Thoracic aorta (tissue), 2 donors: ENCODE measurements around the gene TMEM209. TPM values are rescaled to one million over a fixed set of nuclear protein-coding genes. Genes with fewer than 3 reads are reported as not detected.
"Not testable (repeated sequence)": the region's sequence is repeated elsewhere in the genome, so short reads cannot be mapped to it uniquely, and the experiment has no call there.

Experiments
- ATAC-seq: fragments of 150-250 bp; one replicate; pipeline ENCODE4 v1.8.0; 2017; ENCODE audit warnings: low read depth; ENCODE audit not compliant: insufficient number of reproducible peaks, low FRiP score
- DNase-seq: peaks from one replicate; pipeline ENCODE4 v3.0.0-alpha.2; 2020; ENCODE audit warnings: low spot score
- H3K27ac ChIP-seq, 2 donors: fragments of 200-600 bp; sonication (generic); 1 replicate in 1 of 2; 2 replicates in 1 of 2; pipeline ENCODE4 v1.5.1; 2016; ENCODE audit warnings: mild to moderate bottlenecking in 2 of 2, moderate library complexity in 2 of 2
- H3K27me3 ChIP-seq: fragments of 200-600 bp; sonication (generic); replicated peaks from 2 replicates; pipeline ENCODE4 v1.6.0; 2016; ENCODE audit warnings: mild to moderate bottlenecking; ENCODE audit not compliant: insufficient read depth
- H3K36me3 ChIP-seq: fragments of 200-600 bp; sonication (generic); one replicate; pipeline ENCODE4 v1.5.1; 2016
- H3K4me1 ChIP-seq, 2 donors: fragments of 200-600 bp; sonication (generic); 1 replicate in 1 of 2; 2 replicates in 1 of 2; pipeline versions ENCODE4 v1.5.1 to v1.6.0; 2016; ENCODE audit warnings: low read depth in 2 of 2, mild to moderate bottlenecking in 1 of 2; ENCODE audit not compliant: control insufficient read depth in 1 of 2
- H3K4me3 ChIP-seq: fragments of 200-600 bp; sonication (generic); 2 replicates; pipeline ENCODE4 v1.5.1; 2016; ENCODE audit warnings: mild to moderate bottlenecking
- H3K9me3 ChIP-seq: fragments of 200-600 bp; sonication (generic); 2 replicates; pipeline ENCODE4 v1.5.1; 2016
- total RNA-seq, 2 donors: library from RNA; depleted of rRNA; stranded (reverse); fragments of >200 nt; gene quantifications; one replicate each; pipeline versions ENCODE4 v1.1.0 to v1.2.3, GENCODE V29; 2016
- TF ChIP-seq, protein P1 (sequence below): fragments of 200-600 bp; sonication (generic); IDR thresholded peaks from one replicate; pipeline ENCODE4 v1.5.1; 2019; ENCODE audit warnings: antibody characterized with exemption

Gene TMEM209
- total RNA-seq, 2 donors from 2014 or later = 8.7 to 9.9 TPM

DNA sequence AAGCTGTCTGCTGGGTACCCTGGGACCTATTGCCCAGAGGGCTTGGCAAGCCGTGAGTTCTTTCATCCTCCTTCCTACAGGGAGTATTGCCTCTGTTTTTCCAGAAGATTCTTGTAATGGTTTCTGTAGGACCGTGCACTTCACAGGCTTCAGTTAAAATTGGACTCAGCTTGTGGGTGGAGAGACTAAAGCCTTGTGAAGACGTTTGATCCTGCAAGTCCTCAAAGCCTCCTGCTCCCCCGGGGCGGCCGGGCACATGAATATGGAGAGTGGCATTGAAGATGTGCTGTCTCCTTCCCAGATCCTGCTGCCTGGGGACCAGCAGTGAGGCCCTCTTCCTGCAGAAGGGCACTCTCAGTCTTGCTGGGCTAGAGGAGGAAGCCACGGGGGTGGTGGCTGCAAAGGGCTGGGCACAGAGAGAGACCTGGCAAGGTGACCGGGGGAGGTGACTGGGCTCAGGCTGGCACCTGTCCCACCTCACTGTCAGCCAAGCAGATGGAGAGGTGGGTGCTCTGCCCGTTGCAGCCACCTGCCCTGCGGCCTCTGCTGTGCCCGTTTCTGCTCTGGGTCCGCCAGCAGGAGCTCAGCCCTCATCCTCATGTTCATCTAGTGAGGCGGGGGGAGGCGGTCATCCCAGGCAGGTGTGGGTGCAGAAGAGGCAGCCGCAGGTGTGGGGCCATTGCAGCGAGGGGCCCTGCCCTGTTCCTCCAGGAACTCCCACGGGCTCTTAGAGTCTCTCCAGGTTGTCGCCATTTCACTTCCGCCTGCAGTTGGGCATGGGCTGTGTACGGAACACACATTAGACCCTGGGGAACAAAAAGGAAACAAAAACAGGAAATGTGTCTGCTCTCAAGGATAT is 55.7 kb downstream of the TMEM209 start:
- H3K4me3 ChIP-seq = no peak overlapping the region
- no peak for DNase-seq
- TF ChIP-seq, protein P1, sequence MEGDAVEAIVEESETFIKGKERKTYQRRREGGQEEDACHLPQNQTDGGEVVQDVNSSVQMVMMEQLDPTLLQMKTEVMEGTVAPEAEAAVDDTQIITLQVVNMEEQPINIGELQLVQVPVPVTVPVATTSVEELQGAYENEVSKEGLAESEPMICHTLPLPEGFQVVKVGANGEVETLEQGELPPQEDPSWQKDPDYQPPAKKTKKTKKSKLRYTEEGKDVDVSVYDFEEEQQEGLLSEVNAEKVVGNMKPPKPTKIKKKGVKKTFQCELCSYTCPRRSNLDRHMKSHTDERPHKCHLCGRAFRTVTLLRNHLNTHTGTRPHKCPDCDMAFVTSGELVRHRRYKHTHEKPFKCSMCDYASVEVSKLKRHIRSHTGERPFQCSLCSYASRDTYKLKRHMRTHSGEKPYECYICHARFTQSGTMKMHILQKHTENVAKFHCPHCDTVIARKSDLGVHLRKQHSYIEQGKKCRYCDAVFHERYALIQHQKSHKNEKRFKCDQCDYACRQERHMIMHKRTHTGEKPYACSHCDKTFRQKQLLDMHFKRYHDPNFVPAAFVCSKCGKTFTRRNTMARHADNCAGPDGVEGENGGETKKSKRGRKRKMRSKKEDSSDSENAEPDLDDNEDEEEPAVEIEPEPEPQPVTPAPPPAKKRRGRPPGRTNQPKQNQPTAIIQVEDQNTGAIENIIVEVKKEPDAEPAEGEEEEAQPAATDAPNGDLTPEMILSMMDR = no peak
- H3K9me3 ChIP-seq = no peaks in the 10 kb centered on the region
- no peaks in the 10 kb centered on the region for H3K27me3 ChIP-seq
- H3K4me1 ChIP-seq = no peaks in the 10 kb centered on the region
- no peaks in the 10 kb centered on the region for H3K36me3 ChIP-seq
- ATAC-seq = no peak
- no peak overlapping the region for H3K27ac ChIP-seq

DNA sequence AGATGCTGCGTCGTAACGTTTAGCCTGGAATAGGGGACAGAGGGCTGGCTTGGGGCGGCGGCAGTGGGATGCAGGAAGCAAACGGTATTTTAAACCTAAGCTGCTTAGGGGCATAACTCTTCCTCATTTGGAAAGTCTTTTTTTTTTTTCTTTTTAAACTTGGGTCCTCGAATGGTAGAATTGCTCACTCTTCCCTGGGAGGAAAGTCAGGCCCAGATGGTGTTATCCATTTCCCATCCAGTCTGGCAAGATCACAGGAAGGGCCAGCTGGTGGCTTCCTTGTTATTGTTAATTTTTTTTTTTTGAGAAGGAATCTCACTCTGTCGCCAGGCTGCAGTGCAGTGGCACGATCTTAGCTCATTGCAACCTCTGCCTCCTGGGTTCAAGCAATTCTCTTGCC is 56.6 kb downstream of the TMEM209 start:
- no peaks in the 10 kb centered on the region for H3K27me3 ChIP-seq
- no peaks in the 10 kb centered on the region for H3K9me3 ChIP-seq
- DNase-seq (no peak), ATAC-seq (no peak)
- H3K4me1 ChIP-seq = no peaks in the 10 kb centered on the region
- H3K27ac ChIP-seq = no peak overlapping the region
- no peak overlapping the region for H3K4me3 ChIP-seq
- TF ChIP-seq, protein P1 = no peak
- no peaks in the 10 kb centered on the region for H3K36me3 ChIP-seq

DNA sequence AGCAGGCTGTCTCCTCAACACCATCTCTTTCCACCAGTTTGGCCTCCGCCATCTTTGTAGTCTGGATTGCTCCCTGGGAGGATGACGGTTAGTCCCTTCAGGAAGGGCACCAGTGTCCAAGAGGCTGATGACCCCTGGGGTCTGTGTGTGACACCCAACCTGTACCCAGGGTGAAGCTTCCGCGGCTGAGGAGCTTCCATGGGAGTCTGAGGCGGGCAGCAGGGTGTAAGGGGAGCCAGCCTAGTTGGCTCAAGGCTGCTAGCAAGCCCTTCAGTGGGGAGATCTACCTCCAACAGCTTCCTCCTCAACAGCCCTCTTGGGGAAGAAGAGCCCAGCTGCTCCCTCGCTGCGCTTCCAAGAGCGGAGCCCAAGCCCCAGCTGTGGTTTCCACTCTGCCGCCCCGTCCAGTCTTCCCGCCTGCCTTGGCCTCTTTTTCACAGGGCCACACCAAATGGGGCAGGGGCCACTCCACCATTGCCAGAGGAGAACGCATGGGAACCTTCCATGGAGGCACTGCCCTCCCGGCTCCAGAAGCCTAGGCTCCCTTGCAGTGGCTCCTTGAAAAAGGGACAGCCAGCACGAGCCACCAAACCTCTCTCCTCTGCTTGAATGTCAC is 57.4 kb downstream of the TMEM209 start:
- no peak for DNase-seq
- H3K27me3 ChIP-seq = no peaks in the 10 kb centered on the region
- no peaks in the 10 kb centered on the region for H3K4me1 ChIP-seq
- no peaks in the 10 kb centered on the region for H3K9me3 ChIP-seq
- TF ChIP-seq, protein P1 = no peak
- no peak for ATAC-seq
- no peak overlapping the region for H3K27ac ChIP-seq
- H3K4me3 ChIP-seq = no peak overlapping the region
- H3K36me3 ChIP-seq = no peaks in the 10 kb centered on the region

DNA sequence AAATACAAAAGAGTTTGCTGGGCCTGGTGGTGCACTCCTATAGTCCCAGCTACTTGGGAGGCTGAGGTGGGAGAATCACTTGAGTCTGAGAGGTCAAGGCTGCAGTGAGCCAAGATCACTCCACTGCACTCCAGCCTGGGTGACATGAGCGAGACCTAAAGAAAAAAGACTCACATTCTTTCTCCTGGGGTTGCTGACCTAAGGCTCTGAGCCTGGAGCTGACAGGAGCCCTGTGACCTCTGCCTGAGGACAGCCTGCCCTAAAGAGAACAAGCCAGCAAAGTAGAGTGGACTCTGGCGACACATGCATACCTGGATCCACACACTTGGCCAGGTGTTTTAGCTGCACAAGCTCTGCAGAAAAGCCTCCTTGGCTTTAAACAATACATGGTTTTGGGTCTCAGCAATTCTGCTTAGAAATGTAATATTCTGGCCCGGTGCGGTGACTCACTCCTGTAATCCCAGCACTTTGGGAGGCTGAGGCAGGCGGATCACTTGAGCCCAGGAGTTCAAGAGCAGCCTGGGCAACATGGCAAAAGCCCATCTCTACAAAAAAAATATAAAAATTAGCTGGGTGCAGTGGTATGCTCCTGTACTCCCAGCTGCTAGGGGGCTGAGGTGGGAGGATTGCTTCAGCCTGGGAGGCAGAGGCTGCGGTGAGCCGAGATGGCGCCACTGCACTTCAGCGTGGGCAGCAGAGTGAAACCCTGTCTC is 58.4 kb downstream of the TMEM209 start:
- Histone ChIP-seq H3K27me3 (no peaks in the 10 kb centered on the region), H3K4me3 (no peak overlapping the region), H3K27ac (no peak overlapping the region), H3K4me1 (peaks cover 0 to 6% of the 10 kb centered on the region in 2 donors), H3K9me3 (no peaks in the 10 kb centered on the region), H3K36me3 (no peaks in the 10 kb centered on the region)
- ATAC-seq = no peak
- DNase-seq = no peak
- TF ChIP-seq, protein P1 = no peak

DNA sequence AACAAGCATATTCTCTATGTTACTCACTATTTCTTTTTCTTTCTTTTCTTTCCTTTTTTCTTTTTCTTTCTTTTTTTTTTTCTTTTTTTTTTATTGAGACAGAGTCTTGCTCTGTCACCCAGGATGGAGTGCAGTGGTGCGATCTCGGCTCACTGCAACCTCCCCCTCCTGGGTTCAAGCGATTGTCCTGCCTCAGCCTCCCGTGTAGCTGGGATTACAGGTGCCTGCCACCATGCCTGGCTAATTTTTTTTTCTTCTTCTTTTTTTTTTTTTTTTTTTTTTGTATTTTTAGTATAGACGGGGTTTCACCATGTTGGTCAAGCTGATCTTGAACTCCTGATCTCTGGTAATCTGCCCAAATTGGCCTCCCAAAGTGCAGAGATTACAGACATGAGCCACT is 59.1 kb downstream of the TMEM209 start:
- not testable (repeated sequence) for H3K9me3 ChIP-seq, ATAC-seq, DNase-seq, H3K27ac ChIP-seq, H3K27me3 ChIP-seq, H3K36me3 ChIP-seq, H3K4me3 ChIP-seq, H3K4me1 ChIP-seq
